Chondrocyte (in vitro differentiated cells): Measurements from ENCODE around the gene ESAM. TPM values are rescaled to one million over a fixed set of nuclear protein-coding genes. Genes with fewer than 3 reads are reported as not detected.

Experiments
- DNase-seq: peaks from one replicate; pipeline ENCODE4 v3.0.0; 2021; ENCODE audit warnings: mixed read lengths, low spot score
- H3K27ac Mint-ChIP-seq: one replicate; pipeline ENCODE4 v1.8.0; 2021; ENCODE audit warnings: mild to moderate bottlenecking, moderate library complexity, mixed read lengths; ENCODE audit not compliant: unreplicated experiment
- H3K27me3 Mint-ChIP-seq: 2 replicates; pipeline ENCODE4 v1.8.0; 2021; ENCODE audit warnings: low read depth, mixed read lengths
- H3K36me3 Mint-ChIP-seq: 2 replicates; pipeline ENCODE4 v1.8.0; 2021; ENCODE audit warnings: low read depth, mixed read lengths
- H3K4me1 Mint-ChIP-seq: 2 replicates; pipeline ENCODE4 v1.8.0; 2021; ENCODE audit warnings: low read depth, mild to moderate bottlenecking, mixed read lengths
- H3K4me3 Mint-ChIP-seq: one replicate; pipeline ENCODE4 v1.8.0; 2021; ENCODE audit warnings: mild to moderate bottlenecking, moderate library complexity, mixed read lengths; ENCODE audit not compliant: unreplicated experiment
- H3K9me3 Mint-ChIP-seq: 2 replicates; pipeline ENCODE4 v1.8.0; 2021; ENCODE audit warnings: low read depth, mixed read lengths
- total RNA-seq: library from RNA; stranded (reverse); gene quantifications from 3 replicates; pipeline ENCODE4 v1.2.1, GENCODE V29; 2021
- TF ChIP-seq, protein P1 (sequence below): fragments of 200-600 bp; sonication (generic); IDR thresholded peaks from 2 replicates; pipeline ENCODE4 v1.5.0; 2021; ENCODE audit warnings: antibody characterized with exemption, mild to moderate bottlenecking, moderate library complexity

The ESAM gene
- total RNA-seq, 1 donor from 2014 or later, result 2.6 TPM

GRCh38 chr11:124758355-124759265 lies 3.5 kb downstream of the ESAM start:
- no peak overlapping the region for H3K27ac Mint-ChIP-seq
- peak overlapping the region; percentile 51 for H3K4me3 Mint-ChIP-seq
- DNase-seq, result peak; percentile 82
- peaks cover 1% of the 10 kb centered on the region for H3K36me3 Mint-ChIP-seq
- peaks cover 9% of the 10 kb centered on the region for H3K27me3 Mint-ChIP-seq
- no peaks in the 10 kb centered on the region for H3K9me3 Mint-ChIP-seq
- H3K4me1 Mint-ChIP-seq, result peaks cover 30% of the 10 kb centered on the region
- TF ChIP-seq, protein P1, sequence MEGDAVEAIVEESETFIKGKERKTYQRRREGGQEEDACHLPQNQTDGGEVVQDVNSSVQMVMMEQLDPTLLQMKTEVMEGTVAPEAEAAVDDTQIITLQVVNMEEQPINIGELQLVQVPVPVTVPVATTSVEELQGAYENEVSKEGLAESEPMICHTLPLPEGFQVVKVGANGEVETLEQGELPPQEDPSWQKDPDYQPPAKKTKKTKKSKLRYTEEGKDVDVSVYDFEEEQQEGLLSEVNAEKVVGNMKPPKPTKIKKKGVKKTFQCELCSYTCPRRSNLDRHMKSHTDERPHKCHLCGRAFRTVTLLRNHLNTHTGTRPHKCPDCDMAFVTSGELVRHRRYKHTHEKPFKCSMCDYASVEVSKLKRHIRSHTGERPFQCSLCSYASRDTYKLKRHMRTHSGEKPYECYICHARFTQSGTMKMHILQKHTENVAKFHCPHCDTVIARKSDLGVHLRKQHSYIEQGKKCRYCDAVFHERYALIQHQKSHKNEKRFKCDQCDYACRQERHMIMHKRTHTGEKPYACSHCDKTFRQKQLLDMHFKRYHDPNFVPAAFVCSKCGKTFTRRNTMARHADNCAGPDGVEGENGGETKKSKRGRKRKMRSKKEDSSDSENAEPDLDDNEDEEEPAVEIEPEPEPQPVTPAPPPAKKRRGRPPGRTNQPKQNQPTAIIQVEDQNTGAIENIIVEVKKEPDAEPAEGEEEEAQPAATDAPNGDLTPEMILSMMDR, result peak; percentile 76

DNA sequence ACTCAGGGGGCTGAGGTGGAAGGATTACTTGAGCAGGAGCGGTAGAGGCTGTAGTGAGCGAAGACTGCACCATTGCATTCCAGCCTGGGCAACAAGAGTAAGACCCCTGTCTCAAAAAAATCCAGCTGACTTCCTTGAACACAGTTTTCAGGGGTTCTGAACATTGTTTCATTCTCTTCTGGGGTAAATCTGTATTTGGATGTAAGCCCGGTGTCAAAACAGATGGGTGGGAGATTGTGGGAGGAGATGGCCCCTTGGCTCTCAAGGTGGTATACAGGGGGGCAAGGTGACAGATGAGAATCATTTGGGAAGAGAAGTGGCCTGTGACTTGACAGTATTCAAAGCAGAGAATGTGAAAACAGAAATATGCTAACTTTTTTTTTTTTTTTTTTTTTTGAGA lies 4.8 kb downstream of the ESAM start:
- no peak for DNase-seq
- no peak overlapping the region for H3K4me3 Mint-ChIP-seq
- H3K36me3 Mint-ChIP-seq, result peaks cover 2% of the 10 kb centered on the region
- peaks cover 20% of the 10 kb centered on the region for H3K4me1 Mint-ChIP-seq
- TF ChIP-seq, protein P1, result no peak
- H3K27me3 Mint-ChIP-seq, result peaks cover 7% of the 10 kb centered on the region
- H3K9me3 Mint-ChIP-seq, result no peaks in the 10 kb centered on the region
- no peak overlapping the region for H3K27ac Mint-ChIP-seq

DNA sequence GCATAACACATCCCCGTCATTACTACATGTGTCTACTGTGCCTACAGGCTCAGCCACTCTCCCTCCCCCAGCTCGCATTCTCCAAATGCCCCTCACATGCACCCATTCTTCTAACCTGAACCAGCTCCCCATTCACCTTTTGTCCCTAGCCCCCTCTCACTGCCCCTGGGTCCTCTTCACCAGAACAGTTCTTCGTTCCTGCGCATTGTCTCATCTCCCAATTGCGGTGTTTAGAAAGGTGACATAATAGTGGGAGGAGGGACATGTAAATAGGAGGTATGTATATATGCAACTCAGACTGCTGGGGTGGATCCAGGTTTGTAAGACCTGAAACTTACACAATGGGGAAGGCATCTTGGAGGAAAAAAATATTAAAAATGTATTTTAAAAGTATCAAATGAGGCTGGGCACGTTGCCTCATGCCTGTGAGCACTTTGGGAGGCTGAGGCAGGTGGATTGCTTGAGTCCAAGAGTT lies 5.3 kb downstream of the ESAM start:
- Mint-ChIP-seq H3K36me3 (peaks cover 2% of the 10 kb centered on the region), H3K4me1 (peaks cover 20% of the 10 kb centered on the region), H3K4me3 (no peak overlapping the region), H3K27me3 (peaks cover 7% of the 10 kb centered on the region), H3K9me3 (no peaks in the 10 kb centered on the region), H3K27ac (no peak overlapping the region)
- no peak for DNase-seq
- TF ChIP-seq, protein P1, result no peak

DNA sequence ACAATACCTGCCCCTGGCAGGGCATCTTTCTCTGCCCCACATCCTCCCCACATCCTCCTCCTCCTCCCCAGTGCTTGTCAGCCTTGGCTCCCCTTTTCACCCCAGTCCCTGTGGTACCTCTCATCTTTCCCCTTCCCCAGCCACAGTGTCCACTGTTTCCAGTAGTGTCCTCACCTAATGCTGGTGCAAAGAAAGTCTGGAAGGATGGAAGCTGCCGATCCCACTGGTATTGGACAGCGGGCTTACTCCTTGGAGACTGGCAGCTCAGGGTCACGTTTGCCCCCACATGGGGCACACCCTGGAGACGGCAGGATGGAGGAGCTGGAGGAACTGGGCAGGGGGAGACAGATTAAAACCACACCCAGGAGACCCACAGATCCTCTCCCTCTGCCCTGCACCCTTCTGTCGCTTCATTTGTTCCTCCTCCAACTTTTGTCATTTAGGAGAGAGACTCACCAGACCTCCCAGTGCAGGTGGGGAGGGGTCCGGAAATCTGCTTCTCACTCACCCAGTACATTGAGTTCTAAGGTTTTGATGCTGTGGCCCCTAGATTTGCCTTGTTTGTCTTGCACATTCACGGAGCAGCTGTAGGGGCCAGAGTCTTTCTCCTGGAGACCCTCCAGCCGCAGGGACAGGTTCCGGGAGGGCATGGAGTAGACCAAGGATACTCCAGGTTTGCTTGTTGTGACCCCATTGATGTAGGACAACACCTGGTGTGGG lies 5.9 kb downstream of the ESAM start:
- Mint-ChIP-seq H3K27me3 (peaks cover 7% of the 10 kb centered on the region), H3K4me1 (peaks cover 20% of the 10 kb centered on the region), H3K27ac (no peak overlapping the region)

DNA sequence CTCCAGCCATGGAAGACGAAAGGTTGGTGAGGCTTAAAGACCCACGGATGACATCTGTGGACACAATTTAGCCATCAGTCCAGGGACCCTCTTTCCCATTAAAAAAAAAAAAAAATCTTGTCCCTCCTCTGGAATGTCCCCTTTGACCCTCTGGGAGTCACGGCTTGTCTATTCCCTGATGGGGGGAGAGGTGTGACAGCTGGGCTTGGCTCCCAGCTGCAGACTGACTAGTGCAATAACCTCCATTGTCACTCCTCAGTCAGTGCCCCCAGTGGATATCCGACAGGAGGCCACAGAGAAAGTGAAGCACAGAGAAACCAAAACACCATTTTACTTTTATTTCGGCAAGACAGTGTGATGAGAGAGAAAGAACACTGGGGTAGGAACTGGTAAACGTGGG lies 7.4 kb downstream of the ESAM start:
- Mint-ChIP-seq H3K4me3 (no peak overlapping the region), H3K36me3 (peaks cover 2% of the 10 kb centered on the region), H3K4me1 (peaks cover 10% of the 10 kb centered on the region), H3K27ac (no peak overlapping the region), H3K27me3 (peaks cover 4% of the 10 kb centered on the region), H3K9me3 (no peaks in the 10 kb centered on the region)
- TF ChIP-seq, protein P1, result no peak
- DNase-seq, result no peak

More for the DNA sequence above, 5.9 kb downstream of the ESAM start:
- no peak overlapping the region for H3K4me3 Mint-ChIP-seq
- TF ChIP-seq, protein P1, result no peak
- H3K9me3 Mint-ChIP-seq, result no peaks in the 10 kb centered on the region
- no peak for DNase-seq
- peaks cover 2% of the 10 kb centered on the region for H3K36me3 Mint-ChIP-seq
